Activated CD4-positive, alpha-beta T cell treated with anti-CD3 and anti-CD28 coated beads for 24 hours (primary cell): ENCODE results near the gene IL34.

Experiments used
- DNase-seq, 2 donors: peaks; one replicate each; pipeline ENCODE4 v3.0.0-alpha.2; 2020; ENCODE audit warnings: low read depth in 2 of 2

IL34 gene

DNA sequence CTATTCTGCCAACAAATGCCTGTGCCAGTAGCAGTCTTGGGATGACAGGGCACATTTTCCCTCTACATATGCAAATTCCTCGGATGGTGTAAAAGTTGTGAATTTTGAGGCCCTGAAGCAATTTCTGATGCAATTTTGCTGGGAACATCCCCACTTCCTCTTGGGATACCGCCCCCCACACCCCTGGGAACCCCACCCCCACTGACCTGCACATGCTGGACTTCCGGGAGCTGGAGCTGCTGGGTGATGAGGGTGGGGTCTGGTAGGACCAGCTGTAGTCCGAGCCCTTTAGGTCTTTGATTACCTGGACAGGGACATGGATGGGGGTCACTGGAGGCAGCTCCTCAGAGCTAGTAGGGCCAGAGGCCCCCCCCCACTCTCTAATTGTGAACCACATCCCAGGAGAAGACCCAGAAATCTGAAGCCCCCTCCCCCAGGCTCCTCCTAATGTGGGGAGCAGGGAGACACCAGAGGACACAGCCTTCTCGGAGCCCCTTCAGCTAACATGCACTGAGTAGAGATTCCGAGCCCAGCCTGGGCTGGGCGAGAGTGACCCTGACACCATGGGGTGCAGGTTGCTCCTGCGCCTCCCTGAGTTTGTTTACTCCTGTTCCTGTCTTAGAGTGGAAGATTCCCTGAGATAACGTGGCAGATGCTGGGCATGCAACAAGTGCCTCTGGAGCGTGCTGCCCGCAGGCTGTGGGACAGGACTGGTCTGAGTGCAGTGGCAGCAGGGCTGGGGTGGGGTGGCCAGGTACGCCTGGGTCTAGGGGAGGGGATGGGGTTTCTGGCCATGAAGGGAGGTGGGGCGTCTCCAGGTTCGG lies 30.5 kb downstream of the IL34 start:
- DNase-seq = no peak

DNA sequence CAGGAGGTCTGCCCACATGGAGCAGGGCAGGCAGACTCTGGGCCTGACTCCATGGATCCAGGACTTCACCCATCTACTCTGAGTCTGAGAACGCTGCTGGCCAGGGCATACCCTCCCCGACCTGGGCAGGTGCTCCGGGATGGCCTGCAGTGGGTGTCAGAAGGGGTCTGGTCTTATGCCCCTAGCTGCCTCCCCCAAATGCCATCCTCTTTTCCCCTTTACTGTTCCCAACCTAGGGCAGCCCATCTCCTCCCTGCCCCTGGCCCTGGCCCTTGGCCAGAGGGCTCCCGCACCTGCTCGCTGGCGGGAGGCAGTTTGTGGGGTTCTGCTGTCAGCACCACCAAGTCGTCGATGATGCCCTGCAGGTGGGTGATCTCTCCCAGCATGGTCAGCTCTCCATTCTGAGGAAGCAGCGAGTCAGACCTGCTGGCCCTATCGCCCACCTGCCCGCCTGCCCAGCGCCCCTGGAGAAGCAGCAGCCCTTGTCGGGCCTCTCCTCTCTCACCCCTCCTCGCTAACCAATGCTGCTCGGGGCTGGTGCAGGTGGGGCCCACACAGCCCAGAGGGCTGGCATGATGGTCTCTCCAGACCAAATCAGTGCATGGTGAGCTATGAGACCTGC lies 31.3 kb downstream of the IL34 start:
- DNase-seq = no peak

DNA sequence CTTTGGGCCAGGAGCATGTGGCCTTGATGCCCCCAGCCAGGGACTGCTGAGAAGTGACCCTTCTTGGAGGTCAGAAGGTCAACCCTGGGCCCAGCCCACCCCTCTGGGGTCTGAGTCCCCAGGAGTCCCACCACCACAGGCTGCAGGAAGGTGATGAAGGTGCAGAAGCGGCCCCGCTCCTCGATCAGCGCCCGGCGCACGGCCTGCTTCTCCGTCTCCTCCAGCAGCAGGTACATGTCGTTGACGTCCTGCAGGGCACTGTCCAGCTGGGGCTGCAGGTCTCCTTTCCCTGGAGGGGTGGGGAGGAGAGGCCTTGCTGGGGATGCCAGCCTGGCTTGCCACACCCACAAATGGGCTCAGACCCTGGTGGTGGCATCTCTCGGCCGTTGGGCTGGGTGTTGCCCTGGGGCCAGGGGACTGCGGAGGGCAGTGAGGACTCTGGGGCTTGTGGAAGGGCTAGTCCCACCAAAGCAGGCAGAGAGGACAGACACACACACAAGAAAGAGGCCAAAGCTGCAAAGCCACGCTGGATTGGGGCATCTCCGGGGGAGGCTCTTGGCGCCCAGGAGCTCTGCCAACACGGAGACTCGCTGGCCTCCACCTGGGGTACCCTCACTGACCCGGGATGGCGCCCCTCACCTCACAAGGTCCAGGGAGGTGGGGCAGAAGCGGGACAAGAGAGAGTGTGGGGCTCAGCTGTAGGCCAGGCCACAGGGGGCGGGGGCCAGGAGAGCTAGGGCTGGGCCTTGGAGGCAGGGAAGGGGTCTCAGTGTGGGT lies 31.9 kb downstream of the IL34 start:
- DNase-seq = no peak

DNA sequence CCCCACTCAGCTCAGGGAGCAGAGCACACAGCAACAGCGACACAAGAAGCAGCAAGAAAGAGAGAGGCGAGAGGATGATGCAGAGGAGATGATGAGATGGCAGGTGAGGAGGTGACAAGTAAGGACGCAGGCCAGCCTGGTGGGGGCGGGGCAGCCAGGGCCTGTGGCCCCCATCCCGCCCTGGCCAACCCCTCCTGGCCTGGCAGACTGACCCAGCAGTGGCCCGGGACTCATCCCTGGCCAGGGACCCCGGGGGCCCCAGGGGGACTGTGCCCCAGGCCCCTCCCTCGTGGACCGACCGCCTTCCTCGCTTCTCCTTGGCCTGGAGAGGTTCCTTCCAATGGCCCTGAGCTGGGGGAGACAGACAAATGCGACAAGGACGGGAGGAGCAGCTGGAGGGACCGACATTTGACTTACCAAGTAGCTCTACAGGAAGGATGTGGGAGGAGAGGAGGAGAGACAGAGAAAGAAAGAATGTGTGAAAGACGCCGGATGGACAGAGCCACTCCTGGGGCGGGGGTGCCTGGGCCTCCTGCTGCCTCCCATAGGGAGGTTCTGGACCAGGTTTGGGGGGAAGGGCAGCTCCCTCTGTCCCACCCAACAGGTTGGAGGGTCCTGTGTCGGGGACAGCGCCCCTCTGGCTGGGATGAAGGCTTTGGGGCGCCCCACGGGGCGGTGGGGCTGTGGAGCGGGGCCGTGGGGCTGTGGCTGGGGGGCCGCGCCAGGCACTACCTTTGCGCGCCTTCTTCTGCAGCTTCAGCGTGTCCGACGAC lies 32.7 kb downstream of the IL34 start:
- DNase-seq = no peak

DNA sequence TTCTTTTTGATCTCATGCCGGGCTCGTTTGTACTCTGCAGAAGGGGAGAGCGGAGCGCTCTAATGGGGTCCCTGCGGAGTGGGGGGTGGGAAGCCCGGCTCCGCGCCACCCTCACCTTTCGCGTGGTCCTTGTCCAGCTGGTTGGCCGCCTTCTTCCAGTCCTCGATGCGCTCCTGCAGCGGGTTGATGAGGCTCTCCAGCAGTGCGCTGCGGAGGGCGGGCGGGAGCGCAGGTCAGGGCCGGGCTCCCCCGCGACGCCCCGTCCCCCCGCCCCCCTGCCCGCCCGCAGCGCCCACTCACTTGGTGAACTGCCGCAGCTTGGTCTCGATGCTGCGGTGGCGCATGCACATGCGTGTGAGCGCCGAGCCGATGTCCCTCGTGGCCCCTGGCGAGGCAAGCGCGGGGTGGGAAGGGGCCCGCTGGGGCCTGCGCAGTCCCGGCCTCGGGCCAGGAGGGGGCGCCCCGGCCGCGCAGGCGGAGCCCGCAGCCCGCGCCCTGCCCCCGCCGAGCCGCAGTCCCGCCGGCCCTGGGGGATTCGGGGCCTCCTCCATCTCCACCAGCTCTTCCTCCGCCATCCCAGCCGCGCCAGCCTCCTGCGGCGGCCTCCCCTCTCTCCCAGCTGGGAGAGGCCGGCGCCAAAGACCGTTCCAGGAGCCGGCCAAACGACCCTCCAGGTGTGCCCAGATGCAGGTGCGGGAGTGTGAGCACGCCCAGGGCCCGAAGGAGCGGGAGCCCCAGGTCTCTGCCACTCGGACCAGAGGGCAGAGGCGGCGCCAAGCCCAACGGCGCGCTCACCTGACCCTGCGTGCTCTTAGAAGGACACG lies 33.5 kb downstream of the IL34 start:
- no peak for DNase-seq

DNA sequence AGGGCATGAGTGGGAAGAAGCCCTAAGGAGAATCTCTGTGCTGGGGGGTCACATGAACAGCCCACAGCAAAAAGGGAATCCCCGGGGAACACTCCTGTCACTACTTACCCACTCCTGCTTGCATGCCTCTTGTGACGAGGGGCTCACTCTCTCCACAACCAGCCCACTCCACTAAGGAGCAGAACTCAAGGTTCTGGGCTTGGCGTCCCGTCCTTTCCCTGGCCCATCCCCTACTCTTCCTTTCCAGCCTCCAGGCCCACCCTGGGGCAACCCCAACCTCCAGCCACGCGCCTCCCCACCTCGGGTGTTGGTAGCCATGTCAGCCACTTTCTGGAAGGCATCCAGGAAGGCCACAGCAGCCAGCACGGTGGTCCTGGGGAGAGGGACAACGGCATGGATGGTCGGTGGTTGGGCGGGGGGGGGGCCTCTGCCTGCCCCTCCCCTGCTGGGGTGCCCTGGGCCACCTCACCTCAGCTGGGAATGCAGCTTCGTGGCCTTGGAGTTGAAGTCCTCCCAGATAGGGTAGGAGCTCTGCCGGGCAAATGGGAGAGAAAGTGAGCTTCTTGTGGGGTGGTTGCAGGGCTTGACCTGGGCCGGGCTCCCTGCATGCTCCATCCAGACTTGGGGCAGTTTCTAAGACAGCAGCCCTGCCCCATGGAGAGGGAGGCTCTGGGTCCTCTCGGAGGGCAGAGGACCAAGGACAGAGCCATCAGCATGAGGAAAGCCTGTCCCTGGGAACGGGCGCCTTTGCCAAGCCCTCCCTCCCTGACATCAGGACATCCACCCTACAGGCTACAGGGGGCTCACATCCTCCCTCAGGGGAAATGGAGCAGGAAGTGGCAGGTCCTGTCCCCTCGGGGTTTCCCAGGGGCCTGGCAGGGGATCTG lies 34.4 kb downstream of the IL34 start:
- DNase-seq = no peak

DNA sequence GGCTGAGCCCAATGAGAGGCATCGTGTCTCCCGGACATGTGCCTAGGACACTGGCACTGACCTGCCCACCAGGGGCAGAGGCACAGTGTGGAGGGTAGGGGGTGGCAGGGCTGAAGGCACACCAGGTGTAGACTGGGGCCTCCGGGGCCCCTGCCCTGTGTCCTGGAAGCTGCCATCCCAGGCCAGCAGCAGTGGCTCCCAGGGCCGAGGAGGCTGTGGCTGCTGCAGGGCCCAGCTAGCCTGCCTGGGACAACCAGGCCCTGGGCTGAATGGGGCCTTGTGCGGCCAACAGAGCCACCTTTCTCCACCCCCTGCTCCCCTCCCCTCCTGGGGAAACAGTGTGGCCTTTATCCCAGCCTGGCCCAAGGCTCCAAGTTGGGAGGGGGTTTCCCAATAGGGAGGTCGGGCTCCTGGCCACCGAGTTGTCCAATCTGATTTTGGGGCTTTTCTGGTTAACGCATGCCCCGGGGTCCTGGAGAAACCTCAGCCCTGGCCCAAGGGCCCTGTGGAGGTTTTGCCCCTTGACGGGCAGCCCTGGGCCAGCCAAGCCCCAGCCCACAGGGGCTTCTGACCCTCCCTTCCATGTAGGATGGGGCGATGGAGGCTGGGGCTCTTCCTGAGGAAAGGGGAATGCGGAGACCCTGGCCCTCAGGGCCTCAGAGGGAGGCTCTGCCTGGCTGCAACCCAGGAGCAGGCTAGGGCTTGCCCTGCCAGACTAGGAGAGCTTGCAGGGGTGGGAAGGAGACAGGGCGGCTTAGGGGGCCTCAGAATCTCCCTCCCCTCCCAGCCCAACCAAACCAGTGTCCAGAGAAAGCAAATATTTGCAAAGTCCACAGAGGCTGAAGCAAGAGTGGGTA lies 35.3 kb downstream of the IL34 start:
- no peak for DNase-seq

DNA sequence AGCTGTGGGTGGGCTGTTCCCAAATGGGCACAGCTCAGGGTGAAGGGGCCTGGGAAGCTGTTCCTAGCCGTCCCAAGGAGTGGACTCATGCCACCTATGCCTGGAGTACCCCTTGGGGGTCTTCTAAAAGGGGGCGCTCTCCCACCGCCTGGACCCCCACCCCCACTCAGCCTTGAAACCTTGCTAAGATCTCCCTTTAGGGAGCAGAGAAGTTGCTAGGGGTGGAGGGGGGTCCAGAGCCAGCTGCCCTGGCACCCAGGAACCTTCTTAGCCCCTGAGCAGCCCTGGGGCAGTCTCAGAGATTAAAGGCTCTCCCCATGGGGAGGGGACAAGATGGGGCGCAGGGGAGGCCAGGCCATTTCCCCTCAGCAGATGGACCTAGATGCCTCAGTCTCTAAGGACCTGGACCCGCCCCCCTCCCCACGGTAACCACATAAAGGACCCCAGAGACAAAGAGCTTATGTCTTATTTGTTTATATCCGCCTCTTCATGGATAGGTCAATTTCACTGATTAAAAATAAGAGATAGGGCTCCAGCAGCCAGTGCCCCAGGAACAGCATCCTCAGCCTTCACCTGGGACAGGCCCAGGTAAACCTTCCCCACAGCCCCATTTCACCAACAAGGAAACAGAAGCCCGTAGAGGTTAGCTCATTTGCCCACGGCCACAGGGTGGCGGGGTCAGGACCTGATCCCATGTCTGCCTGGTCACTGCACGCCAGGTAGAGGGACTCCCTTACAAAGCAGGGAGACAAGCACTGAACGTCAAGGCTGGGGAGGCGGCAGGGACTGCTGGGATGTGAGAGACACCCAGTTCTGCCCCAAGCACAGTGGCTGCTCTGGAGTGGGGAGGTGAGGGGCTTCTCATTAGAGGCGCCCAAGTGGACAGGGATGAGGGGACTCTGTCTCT lies 36.1 kb downstream of the IL34 start:
- no peak for DNase-seq

DNA sequence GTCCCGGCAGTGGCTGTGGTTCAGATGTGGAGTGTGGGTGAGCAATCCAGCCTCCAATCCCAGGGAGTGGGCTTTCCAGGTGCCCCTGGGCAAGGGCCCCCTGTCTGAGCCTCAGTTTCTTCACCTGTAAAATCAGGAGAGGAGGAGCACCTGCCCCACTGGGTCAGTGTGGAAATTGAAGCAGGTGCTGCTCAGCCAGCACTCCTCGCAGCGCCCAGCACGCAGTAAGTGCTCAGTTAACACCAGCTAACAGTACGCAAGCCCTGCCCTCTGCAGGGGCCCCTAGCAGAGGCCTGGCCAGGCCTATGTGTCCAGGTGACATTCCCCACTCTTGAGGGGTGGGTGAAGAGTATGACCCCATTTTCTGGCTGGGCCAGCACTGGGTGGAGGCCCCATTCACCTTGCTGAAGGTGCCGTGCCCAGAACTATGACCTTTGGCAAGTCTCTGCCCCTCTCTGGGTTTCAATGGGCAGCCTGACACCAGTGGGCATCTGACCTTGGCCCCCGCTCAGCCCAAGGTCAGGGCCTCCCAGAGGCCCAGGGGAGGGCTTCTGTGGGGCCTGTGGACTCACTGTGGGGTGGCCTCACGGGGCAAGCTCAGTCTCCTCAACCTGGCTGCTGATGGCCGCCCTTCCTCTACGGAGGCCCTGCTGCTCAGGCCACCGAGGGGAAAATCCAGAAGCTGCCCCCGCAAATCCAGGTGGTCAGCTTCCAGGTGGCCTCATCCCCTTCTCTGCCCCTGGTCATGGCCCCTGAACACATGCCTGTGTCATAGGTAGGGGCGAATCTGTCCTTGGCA lies 37.0 kb downstream of the IL34 start:
- DNase-seq = no peak

DNA sequence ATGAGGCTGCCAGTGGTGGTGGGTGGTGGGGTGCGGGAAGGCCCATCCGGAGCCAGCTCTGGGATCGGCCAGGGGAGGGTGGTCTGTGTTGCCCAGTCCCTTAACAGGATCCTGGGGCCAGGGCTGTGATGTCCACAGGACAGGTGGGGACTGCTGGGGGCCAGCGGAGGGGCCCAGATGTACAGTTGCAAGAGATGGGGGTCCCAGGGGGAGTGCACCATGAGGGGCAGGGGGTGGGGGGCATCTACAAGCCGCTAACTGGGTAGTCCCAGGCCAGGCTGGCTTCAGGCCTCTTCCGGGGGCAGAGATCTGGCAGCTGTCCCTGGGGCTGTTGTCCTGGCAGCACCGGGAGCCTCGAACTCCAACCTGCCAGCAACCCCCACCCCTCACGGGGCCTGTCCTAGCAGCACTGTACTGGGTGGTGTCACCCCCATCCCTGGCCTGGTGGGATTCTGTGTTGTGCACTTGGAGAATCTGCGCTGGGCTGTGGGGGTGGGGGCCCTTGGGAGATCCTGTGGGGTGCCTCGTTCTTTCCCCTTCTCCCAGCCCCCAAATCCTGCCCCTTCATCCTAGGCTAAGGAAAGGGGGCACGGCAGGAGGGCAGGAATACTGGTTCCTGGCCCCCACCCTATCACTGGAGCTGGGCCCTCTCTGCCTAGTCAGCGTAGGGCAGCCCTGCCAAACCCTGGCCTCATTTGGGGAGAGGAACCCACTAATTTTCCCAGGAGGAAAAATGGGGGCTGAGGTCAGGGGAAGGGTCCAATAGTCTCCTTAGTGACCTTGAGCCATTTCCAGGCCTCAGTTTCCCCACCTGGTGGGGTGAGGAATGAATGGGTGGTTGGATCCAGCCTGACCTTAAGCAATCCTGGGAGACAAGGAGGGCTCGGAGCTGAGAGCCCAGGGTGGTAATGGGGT lies 38.0 kb downstream of the IL34 start:
- no peak for DNase-seq

DNA sequence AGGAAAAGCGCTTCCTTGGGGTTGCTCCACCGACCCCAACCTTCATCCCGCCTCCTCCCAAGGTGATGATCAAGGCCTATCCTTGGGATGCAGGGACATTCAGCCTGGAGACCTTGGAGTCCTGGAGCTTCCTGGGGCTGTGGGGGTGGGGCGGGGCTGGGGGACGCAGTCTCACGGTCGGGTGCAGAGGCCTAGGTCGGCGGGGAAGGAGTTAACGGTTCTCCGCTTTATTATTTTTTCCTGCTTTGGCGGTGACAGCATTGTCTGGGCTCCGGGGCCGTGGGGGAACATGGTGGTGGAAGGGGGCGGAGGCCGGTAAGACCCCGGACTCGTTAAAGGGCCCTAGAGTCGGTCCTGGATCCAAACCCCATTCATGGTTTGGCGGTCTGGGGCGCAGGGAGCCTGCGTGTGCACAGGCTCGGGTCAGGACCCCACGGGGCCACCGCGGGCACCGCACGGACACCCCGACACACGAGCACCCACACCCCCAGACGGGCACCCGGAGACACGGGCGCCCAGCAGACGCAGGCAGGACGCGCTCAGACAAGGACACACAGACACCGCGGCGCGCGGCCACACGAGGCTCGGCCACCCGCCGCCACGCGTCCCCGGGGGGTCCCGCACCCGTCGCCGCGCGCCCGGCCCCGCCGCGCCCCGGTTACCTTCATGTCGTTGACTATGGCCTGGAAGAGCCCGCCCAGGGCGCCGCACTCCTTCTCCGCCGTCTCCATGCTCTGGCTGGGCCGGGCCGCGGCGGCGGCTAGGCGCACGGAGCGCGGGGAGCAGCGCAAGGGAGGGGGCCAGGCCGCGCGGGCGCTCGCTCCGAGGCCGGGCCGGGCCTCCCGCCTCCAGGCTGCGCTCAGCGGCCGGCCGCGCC lies 38.9 kb downstream of the IL34 start:
- no peak for DNase-seq

DNA sequence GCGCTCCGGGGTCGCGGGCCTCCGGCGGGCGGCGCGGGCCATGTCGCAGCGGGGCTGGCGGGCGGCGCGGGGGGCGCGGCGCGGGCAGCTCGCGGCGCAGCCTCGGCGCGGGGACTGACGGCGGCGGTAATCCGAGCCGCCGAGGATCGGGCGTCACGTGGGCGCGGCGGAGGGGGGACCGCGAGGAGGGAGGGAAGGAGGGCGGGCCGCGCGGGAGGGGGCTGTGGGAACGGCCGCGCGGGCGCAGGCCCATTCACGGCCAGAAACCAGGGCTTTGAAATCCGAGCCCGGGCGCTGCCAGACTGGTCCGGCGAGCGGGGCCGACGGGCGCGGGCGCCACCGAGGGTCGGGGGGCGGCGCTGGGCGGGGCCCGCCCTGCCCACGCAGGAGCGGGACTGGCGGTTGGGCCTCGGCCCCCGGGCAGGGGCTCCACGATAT lies 39.6 kb downstream of the IL34 start, which contains the start of gene MTSS2:
Gene MTSS2 (minus strand): TSS at position 116 of the 438 bp plus-strand sequence. CDS start 262 bp downstream, outside the sequence.
- no peak for DNase-seq

DNA sequence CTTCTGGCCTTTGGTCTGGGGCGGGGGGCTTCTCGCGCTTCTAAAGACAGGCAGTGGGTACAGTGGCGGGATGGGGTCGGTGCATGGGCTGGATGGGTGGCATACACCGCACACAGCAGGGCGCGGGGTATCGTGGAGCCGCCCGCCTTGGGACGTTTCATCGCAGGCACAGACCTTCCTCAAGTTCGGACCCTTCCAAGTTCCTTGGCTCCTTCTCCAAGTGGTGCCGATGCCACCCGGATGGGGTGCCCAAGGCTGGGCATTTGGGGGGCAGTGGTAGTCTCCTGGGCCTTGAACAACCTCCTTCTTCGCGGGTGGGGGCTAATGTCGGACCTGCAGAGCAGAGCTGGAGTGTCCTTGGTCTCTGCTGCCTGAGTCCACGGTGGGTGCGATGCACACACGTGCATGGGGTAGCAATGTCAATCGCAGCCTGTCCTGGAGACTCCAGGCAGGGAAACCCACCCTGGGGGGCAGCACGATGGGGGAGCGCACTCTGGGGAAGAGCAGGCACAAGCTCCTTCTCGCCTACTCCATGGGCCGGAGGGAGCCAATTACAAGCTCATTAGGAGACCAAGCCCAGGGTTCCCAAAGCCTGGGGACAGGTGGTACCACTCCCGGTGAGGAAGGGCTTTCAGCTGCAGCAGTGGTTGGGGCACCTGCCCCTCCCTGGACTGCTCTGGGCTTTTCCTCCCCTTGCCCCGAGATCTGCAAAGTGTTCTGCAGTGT lies 40.2 kb downstream of the IL34 start:
- no peak for DNase-seq

DNA sequence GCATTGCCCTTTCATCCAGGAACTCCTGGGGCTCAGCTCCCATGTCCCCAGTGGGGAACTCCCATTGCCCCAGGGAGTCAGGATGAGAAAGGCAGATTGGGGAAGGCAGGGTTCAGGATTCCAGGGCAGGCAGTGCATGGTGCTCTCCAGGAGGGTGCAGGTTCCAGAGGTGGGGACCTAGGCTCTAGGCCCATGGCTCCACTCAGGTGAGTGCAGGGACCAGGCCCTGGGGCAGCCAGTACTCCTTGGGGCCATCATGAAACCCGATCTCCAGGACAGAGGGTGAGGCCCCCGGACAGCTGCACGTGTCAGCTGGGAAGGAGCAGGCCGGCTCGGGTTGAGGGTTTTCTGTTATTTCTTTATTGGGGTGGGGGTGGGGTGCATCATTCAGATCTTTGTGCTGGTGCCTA lies 40.7 kb downstream of the IL34 start:
- DNase-seq = no peak
